Endothelial cell of umbilical vein (primary cell): Measurements from ENCODE around the gene ZNF780A.
"Not testable (repeated sequence)": the region's sequence is repeated elsewhere in the genome, so short reads cannot be mapped to it uniquely, and the experiment has no call there.

Experiments used
- CTCF ChIP-seq, 2 donors: IDR thresholded peaks; 1 replicate in 1 of 2; 2 replicates in 1 of 2; pipeline ENCODE4 v1.5.1; 2011; ENCODE audit warnings: low read length in 2 of 2, mild to moderate bottlenecking in 2 of 2, moderate library complexity in 2 of 2, control low read depth in 1 of 2, inconsistent platforms in 1 of 2, low read depth in 1 of 2; ENCODE audit not compliant: insufficient read depth in 1 of 2; ENCODE audit errors: extremely low read depth in 1 of 2
- EZH2 ChIP-seq: IDR thresholded peaks from 2 replicates; pipeline ENCODE4 v1.6.1; 2012; ENCODE audit warnings: borderline replicate concordance, low read depth, mild to moderate bottlenecking, moderate library complexity, low read length, inconsistent platforms; ENCODE audit not compliant: severe bottlenecking
- POLR2A ChIP-seq: IDR thresholded peaks from 2 replicates; pipeline ENCODE4 v1.6.1; 2012; ENCODE audit warnings: low read depth, mild to moderate bottlenecking, control low read depth, low read length

GRCh38 chr19:40112271-40112670, 21.5 kb upstream of the ZNF780A start:
- not testable (repeated sequence) for TF ChIP-seq CTCF (IDR thresholded peaks at IDR 0.05; ENCODE audit: extremely low read depth in 1 of 2, insufficient read depth in 1 of 2, low read depth in 1 of 2, low read length in 2 of 2); POLR2A; EZH2
